Muscle of leg (tissue), 11 donors: Measurements from ENCODE around the gene PARD3. TPM values are rescaled to one million over a fixed set of nuclear protein-coding genes. Genes with fewer than 3 reads are reported as not detected.

Experiments
- DNase-seq: peaks from one replicate; pipeline ENCODE4 v3.0.0; 2013
- H3K27ac ChIP-seq: one replicate; pipeline ENCODE4 v1.5.1; 2013; ENCODE audit warnings: mild to moderate bottlenecking, low read length, control low read depth
- H3K27me3 ChIP-seq: one replicate; pipeline ENCODE4 v1.6.1; 2013; ENCODE audit warnings: low read length; ENCODE audit not compliant: control insufficient read depth, insufficient read depth
- H3K36me3 ChIP-seq: one replicate; pipeline ENCODE4 v1.6.1; 2013; ENCODE audit warnings: low read length; ENCODE audit not compliant: control insufficient read depth, insufficient read depth
- H3K4me1 ChIP-seq: one replicate; pipeline ENCODE4 v1.6.1; 2013; ENCODE audit warnings: low read length; ENCODE audit not compliant: control insufficient read depth, insufficient read depth
- H3K4me3 ChIP-seq: one replicate; pipeline ENCODE4 v1.5.1; 2013; ENCODE audit warnings: low read length, control low read depth
- H3K9me3 ChIP-seq: replicated peaks from 2 replicates; pipeline ENCODE4 v1.6.1; 2013; ENCODE audit warnings: low read depth, low read length; ENCODE audit not compliant: control insufficient read depth
- WGBS: methylation state at CpG from one replicate; pipeline ENCODE4 v1.1.5; 2013; ENCODE audit warnings: missing lambda C conversion rate; ENCODE audit not compliant: insufficient coverage; 5-methylcytosine and 5-hydroxymethylcytosine counted together
- polyA plus RNA-seq, 8 donors: library from polyadenylated mRNA; unstranded; fragments of 120-200 nt; gene quantifications; one replicate each; pipeline versions ENCODE4 v1.2.1 to v1.2.3, GENCODE V29; 2013; ENCODE audit warnings: inconsistent platforms in 1 of 8, low replicate concordance in 1 of 8; ENCODE audit not compliant: insufficient read length in 8 of 8, insufficient read depth in 1 of 8
- total RNA-seq: library from RNA; stranded (reverse); fragments of 120-200 nt; gene quantifications from one replicate; pipeline ENCODE4 v1.2.4, GENCODE V29; 2013

The PARD3 gene
- total and polyA plus RNA-seq, 9 donors: 32.4 to 59.0 (median 41.9) TPM

GRCh38 chr10:34116220-34116641, 698.9 kb downstream of the PARD3 start:
- Histone ChIP-seq H3K9me3 (no peaks in the 10 kb centered on the region), H3K27ac (no peak overlapping the region), H3K36me3 (peaks cover 10% of the 10 kb centered on the region), H3K4me3 (peak overlapping the region; percentile 6), H3K4me1 (peaks cover 13% of the 10 kb centered on the region), H3K27me3 (no peaks in the 10 kb centered on the region)
- peak; percentile 54 for DNase-seq
- 29% methylated on average over 1 of the region's 6 CpGs for WGBS

GRCh38 chr10:34114914-34115313, 700.2 kb downstream of the PARD3 start:
- H3K9me3 ChIP-seq: no peaks in the 10 kb centered on the region
- no peak for DNase-seq
- no peak overlapping the region for H3K27ac ChIP-seq
- peaks cover 23% of the 10 kb centered on the region for H3K36me3 ChIP-seq
- H3K4me1 ChIP-seq: peaks cover 13% of the 10 kb centered on the region
- no peaks in the 10 kb centered on the region for H3K27me3 ChIP-seq
- WGBS: 83% methylated on average over 6 of the region's 10 CpGs
- no peak overlapping the region for H3K4me3 ChIP-seq

GRCh38 chr10:34113504-34114225, 701.4 kb downstream of the PARD3 start:
- Histone ChIP-seq H3K27ac (no peak overlapping the region), H3K4me1 (peaks cover 13% of the 10 kb centered on the region), H3K27me3 (no peaks in the 10 kb centered on the region), H3K36me3 (peaks cover 19% of the 10 kb centered on the region), H3K4me3 (no peak overlapping the region), H3K9me3 (no peaks in the 10 kb centered on the region)
- WGBS: 94% methylated on average over 2 of the region's 6 CpGs
- DNase-seq: no peak

- DNase-seq: peak; percentile 64
- Histone ChIP-seq H3K36me3 (peaks cover 15% of the 10 kb centered on the region), H3K27me3 (no peaks in the 10 kb centered on the region), H3K4me1 (peaks cover 13% of the 10 kb centered on the region), H3K9me3 (no peaks in the 10 kb centered on the region), H3K27ac (no peak overlapping the region), H3K4me3 (no peak overlapping the region)
- 94% methylated on average over 3 of the region's 6 CpGs for WGBS
Observed at GRCh38 chr10:34112171-34112782, 702.8 kb downstream of the PARD3 start.

GRCh38 chr10:34111179-34111578, 703.9 kb downstream of the PARD3 start:
- Histone ChIP-seq H3K27ac (no peak overlapping the region), H3K9me3 (no peaks in the 10 kb centered on the region), H3K27me3 (no peaks in the 10 kb centered on the region), H3K4me1 (peaks cover 3% of the 10 kb centered on the region), H3K4me3 (no peak overlapping the region), H3K36me3 (peaks cover 15% of the 10 kb centered on the region)
- 82% methylated on average over 9 of the region's 10 CpGs for WGBS
- no peak for DNase-seq

GRCh38 chr10:34109952-34110702, 705.0 kb downstream of the PARD3 start:
- H3K4me3 ChIP-seq: no peak overlapping the region
- H3K4me1 ChIP-seq: peaks cover 1% of the 10 kb centered on the region
- H3K36me3 ChIP-seq: peaks cover 15% of the 10 kb centered on the region
- no peaks in the 10 kb centered on the region for H3K9me3 ChIP-seq
- WGBS: 88% methylated on average over 11 of the region's 20 CpGs
- no peak for DNase-seq
- no peak overlapping the region for H3K27ac ChIP-seq
- no peaks in the 10 kb centered on the region for H3K27me3 ChIP-seq

- no peaks in the 10 kb centered on the region for H3K9me3 ChIP-seq
- no peak for DNase-seq
- no peak overlapping the region for H3K27ac ChIP-seq
- no peaks in the 10 kb centered on the region for H3K27me3 ChIP-seq
- H3K4me3 ChIP-seq: no peak overlapping the region
- H3K36me3 ChIP-seq: peaks cover 15% of the 10 kb centered on the region
- peaks cover 7% of the 10 kb centered on the region for H3K4me1 ChIP-seq
- no CpG with 5 or more reads among the region's 7 CpGs for WGBS
Observed at GRCh38 chr10:34109495-34109894, 705.6 kb downstream of the PARD3 start.

- no peaks in the 10 kb centered on the region for H3K9me3 ChIP-seq
- WGBS: 92% methylated on average over 14 of the region's 17 CpGs
- H3K27ac ChIP-seq: no peak overlapping the region
- no peak for DNase-seq
- peaks cover 13% of the 10 kb centered on the region for H3K4me1 ChIP-seq
- H3K36me3 ChIP-seq: peaks cover 15% of the 10 kb centered on the region
- H3K4me3 ChIP-seq: no peak overlapping the region
- no peaks in the 10 kb centered on the region for H3K27me3 ChIP-seq
Observed at GRCh38 chr10:34107626-34108516, 707.2 kb downstream of the PARD3 start.

- Histone ChIP-seq H3K27me3 (no peaks in the 10 kb centered on the region), H3K27ac (no peak overlapping the region), H3K36me3 (peaks cover 15% of the 10 kb centered on the region), H3K9me3 (no peaks in the 10 kb centered on the region), H3K4me3 (no peak overlapping the region), H3K4me1 (peaks cover 23% of the 10 kb centered on the region)
- DNase-seq: no peak
- no CpG with 5 or more reads among the region's 7 CpGs for WGBS
Observed at GRCh38 chr10:34106356-34106885, 708.7 kb downstream of the PARD3 start.
